Liver (tissue), 9 donors: Measurements from ENCODE around the gene GATA2. TPM values are rescaled to one million over a fixed set of nuclear protein-coding genes. Genes with fewer than 3 reads are reported as not detected.

ENCODE experiments used
- DNase-seq: peaks from one replicate; pipeline ENCODE4 v3.0.0-alpha.2; 2017; ENCODE audit warnings: low spot score
- H3K27ac ChIP-seq, 2 donors: one replicate each; pipeline ENCODE4 v1.7.0; 2013; ENCODE audit warnings: inconsistent platforms in 2 of 2, low read length in 2 of 2, control low read depth in 1 of 2, low read depth in 1 of 2, mild to moderate bottlenecking in 1 of 2
- H3K27me3 ChIP-seq, 4 donors: one replicate each; pipeline versions ENCODE4 v1.6.1 to v1.7.0; 2013; ENCODE audit warnings: low read length in 3 of 4, inconsistent platforms in 1 of 4, mild to moderate bottlenecking in 1 of 4, moderate library complexity in 1 of 4; ENCODE audit not compliant: control insufficient read depth in 4 of 4, insufficient read depth in 4 of 4
- H3K36me3 ChIP-seq, 4 donors: one replicate each; pipeline versions ENCODE4 v1.6.1 to v1.7.0; 2013; ENCODE audit warnings: low read length in 3 of 4, mild to moderate bottlenecking in 3 of 4, low read depth in 1 of 4, moderate library complexity in 1 of 4; ENCODE audit not compliant: control insufficient read depth in 4 of 4, insufficient read depth in 3 of 4
- H3K4me1 ChIP-seq, 4 donors: one replicate each; pipeline versions ENCODE4 v1.6.1 to v1.7.0; 2013; ENCODE audit warnings: low read length in 3 of 4, mild to moderate bottlenecking in 3 of 4, moderate library complexity in 1 of 4; ENCODE audit not compliant: control insufficient read depth in 4 of 4, insufficient read depth in 4 of 4
- H3K4me3 ChIP-seq, 3 donors: one replicate each; pipeline versions ENCODE4 v1.6.1 to v1.7.0; 2013; ENCODE audit warnings: low read length in 3 of 3, control low read depth in 1 of 3, low read depth in 1 of 3, mild to moderate bottlenecking in 1 of 3
- H3K9ac ChIP-seq, 2 donors: one replicate each; pipeline ENCODE4 v1.7.0; 2013; ENCODE audit warnings: low read length in 2 of 2, mild to moderate bottlenecking in 2 of 2, moderate library complexity in 2 of 2, control low read depth in 1 of 2, low read depth in 1 of 2
- H3K9me3 ChIP-seq, 4 donors: one replicate each; pipeline versions ENCODE4 v1.6.1 to v1.7.0; 2013; ENCODE audit warnings: low read length in 3 of 4; ENCODE audit not compliant: control insufficient read depth in 4 of 4
- EGR1 ChIP-seq, 2 donors: IDR thresholded peaks; 2 replicates each; pipeline ENCODE4 v1.6.1; 2016 to 2018; ENCODE audit warnings: antibody characterized with exemption in 2 of 2, low read depth in 2 of 2
- FOXA1 ChIP-seq: IDR thresholded peaks from 2 replicates; pipeline ENCODE4 v1.6.1; 2016; ENCODE audit warnings: antibody characterized with exemption
- FOXA2 ChIP-seq: IDR thresholded peaks from 2 replicates; pipeline ENCODE4 v1.6.1; 2016; ENCODE audit warnings: antibody characterized with exemption
- GABPA ChIP-seq, 2 donors: IDR thresholded peaks in 1 of 2; conservative IDR thresholded peaks in 1 of 2; 2 replicates each; pipeline ENCODE4 v1.6.1; 2016; ENCODE audit warnings: antibody characterized with exemption in 2 of 2, mild to moderate bottlenecking in 1 of 2, moderate library complexity in 1 of 2
- HNF4A ChIP-seq, 2 donors: conservative IDR thresholded peaks; 2 replicates each; pipeline ENCODE4 v1.6.1; 2016; ENCODE audit warnings: antibody characterized with exemption in 2 of 2, mild to moderate bottlenecking in 2 of 2
- JUND ChIP-seq, 2 donors: IDR thresholded peaks; 2 replicates each; pipeline ENCODE4 v1.6.1; 2016; ENCODE audit warnings: antibody characterized with exemption in 2 of 2
- NR2F2 ChIP-seq: IDR thresholded peaks from 2 replicates; pipeline ENCODE4 v1.6.1; 2016; ENCODE audit warnings: antibody characterized with exemption
- REST ChIP-seq: IDR thresholded peaks from 2 replicates; pipeline ENCODE4 v1.6.1; 2016; ENCODE audit warnings: antibody characterized with exemption, mild to moderate bottlenecking
- RXRA ChIP-seq, 2 donors: IDR thresholded peaks; 2 replicates each; pipeline ENCODE4 v1.6.1; 2017 to 2018; ENCODE audit warnings: antibody characterized with exemption in 2 of 2, mild to moderate bottlenecking in 1 of 2
- SP1 ChIP-seq: IDR thresholded peaks from 2 replicates; pipeline ENCODE4 v1.6.1; 2018; ENCODE audit warnings: antibody characterized with exemption, mild to moderate bottlenecking
- TAF1 ChIP-seq: conservative IDR thresholded peaks from 2 replicates; pipeline ENCODE4 v1.6.1; 2016; ENCODE audit warnings: antibody characterized with exemption, mild to moderate bottlenecking
- ZBTB33 ChIP-seq: IDR thresholded peaks from 2 replicates; pipeline ENCODE4 v1.6.1; 2016; ENCODE audit warnings: antibody characterized with exemption
- WGBS: extraction: QIAGEN DNeasy Blood & Tissue Kit; methylation state at CpG from one replicate; pipeline ENCODE4 v1.1.7; 2013; 5-methylcytosine and 5-hydroxymethylcytosine counted together
- polyA plus RNA-seq, 2 donors: library from polyadenylated mRNA; stranded (reverse) in 1 of 2; unstranded in 1 of 2; fragments of 200-250 nt in 1 of 2; fragments of >200 nt in 1 of 2; fragmentation: Nextera tagmentation in 1 of 2; extraction: Ambion mirVana in 1 of 2; gene quantifications; one replicate each; pipeline versions ENCODE4 v1.2.1 to v1.2.3, GENCODE V29; 2013 to 2015
- total RNA-seq, 2 donors: library from RNA; depleted of rRNA; stranded (reverse); fragments of >200 nt; gene quantifications; one replicate each; pipeline ENCODE4 v1.2.3, GENCODE V29; 2014
- TF ChIP-seq, protein P1 (sequence below): fragments of 150-350 bp; IDR thresholded peaks from 2 replicates; pipeline ENCODE4 v1.5.1; 2017; ENCODE audit warnings: improper control_type of control experiment, low read depth, low read length; ENCODE audit not compliant: missing input control
- TF ChIP-seq, protein P2 (sequence below): IDR thresholded peaks from 2 replicates; pipeline ENCODE4 v1.6.1; 2016; ENCODE audit warnings: antibody characterized with exemption
- donor health status: healthy.
- donor health status: healthy.
- donor health status: healthy.
- donor health status: healthy.
- donor health status: healthy.

GATA2 gene
- total and polyA plus RNA-seq, 4 donors: 0.25 to 2.8 (median 0.54) TPM

DNA sequence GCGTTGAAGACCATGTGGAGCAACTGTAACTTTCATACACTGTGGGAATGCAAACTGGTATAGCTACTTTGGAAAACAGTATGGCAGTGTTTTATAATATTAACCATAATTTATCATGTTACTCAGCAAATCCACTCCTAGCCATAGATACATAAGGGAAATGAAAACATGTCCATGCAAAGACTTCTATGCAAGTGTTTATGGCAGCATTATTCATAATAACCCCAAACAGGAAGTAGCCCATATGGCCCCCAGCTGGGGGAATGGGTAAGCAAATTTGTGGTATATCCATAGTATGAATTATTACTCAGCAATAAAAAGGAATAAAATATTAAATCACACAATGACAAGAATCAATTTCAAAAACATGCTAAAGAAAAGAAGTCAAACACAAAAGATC is 23.0 kb upstream of the GATA2 start (continued):
- no peak for TF ChIP-seq REST
- no peak for TF ChIP-seq EGR1 (IDR thresholded peaks at IDR 0.05; ENCODE audit: low read depth in 2 of 2)
- TF ChIP-seq JUND (IDR thresholded peaks at IDR 0.05): no peak
- no peak for TF ChIP-seq FOXA2
- TF ChIP-seq FOXA1: no peak

DNA sequence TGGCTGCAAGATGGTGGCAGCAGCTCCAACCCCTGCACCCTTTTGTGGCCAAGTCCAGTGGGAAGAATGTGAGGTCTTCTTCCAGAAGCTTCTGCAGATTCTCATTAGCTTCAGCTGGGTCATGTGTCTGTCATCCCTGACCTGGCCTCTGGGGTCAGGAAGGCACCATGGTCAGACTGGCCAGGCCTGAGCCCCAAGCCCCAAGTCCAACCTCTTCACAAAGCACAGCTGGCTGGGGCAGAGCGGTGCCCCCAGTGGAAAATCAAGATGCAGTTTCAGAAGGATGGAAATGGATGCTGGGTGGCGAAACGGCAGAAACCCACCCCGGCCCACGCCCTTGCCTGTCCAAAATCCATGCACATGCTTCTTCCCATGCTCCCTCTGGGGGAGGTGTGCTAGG is 15.9 kb upstream of the GATA2 start:
- Histone ChIP-seq H3K27ac (no peak overlapping the region), H3K4me3 (no peak overlapping the region), H3K9me3 (no peaks in the 10 kb centered on the region), H3K27me3 (no peaks in the 10 kb centered on the region), H3K4me1 (no peaks in the 10 kb centered on the region), H3K9ac (no peak overlapping the region), H3K36me3 (no peaks in the 10 kb centered on the region)
- no peak for DNase-seq
- TF ChIP-seq, protein P1, sequence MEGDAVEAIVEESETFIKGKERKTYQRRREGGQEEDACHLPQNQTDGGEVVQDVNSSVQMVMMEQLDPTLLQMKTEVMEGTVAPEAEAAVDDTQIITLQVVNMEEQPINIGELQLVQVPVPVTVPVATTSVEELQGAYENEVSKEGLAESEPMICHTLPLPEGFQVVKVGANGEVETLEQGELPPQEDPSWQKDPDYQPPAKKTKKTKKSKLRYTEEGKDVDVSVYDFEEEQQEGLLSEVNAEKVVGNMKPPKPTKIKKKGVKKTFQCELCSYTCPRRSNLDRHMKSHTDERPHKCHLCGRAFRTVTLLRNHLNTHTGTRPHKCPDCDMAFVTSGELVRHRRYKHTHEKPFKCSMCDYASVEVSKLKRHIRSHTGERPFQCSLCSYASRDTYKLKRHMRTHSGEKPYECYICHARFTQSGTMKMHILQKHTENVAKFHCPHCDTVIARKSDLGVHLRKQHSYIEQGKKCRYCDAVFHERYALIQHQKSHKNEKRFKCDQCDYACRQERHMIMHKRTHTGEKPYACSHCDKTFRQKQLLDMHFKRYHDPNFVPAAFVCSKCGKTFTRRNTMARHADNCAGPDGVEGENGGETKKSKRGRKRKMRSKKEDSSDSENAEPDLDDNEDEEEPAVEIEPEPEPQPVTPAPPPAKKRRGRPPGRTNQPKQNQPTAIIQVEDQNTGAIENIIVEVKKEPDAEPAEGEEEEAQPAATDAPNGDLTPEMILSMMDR: no peak
- TF ChIP-seq, protein P2, sequence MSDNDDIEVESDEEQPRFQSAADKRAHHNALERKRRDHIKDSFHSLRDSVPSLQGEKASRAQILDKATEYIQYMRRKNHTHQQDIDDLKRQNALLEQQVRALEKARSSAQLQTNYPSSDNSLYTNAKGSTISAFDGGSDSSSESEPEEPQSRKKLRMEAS: no peak
- TF ChIP-seq HNF4A (conservative IDR thresholded peaks at IDR 0.05): no peak
- TF ChIP-seq FOXA1: no peak
- no peak for TF ChIP-seq ZBTB33
- 89% methylated on average over 5 of the region's 5 CpGs for WGBS

DNA sequence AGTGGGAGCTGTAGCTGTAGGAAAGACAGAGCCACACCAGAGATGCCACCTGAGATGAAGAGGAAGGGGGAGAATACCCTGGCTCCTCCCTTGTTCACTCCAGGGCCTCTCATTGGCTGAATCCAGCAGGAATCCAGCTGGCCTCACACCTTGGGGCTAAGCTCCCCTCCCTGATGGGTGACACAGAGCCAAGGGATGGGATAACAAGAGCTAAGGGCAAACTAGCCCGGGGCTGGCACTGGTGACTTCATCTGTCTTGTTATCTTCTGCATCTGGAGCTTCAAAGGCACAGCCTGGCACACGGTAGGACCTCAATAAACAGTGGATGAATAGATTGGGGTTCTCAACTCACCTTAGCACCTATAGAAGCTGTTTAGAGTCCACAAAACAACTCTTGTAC is 13.8 kb upstream of the GATA2 start:
- WGBS: 77% methylated on average over 2 of the region's 2 CpGs
- DNase-seq: no peak
- H3K27ac ChIP-seq: no peak overlapping the region
- no peaks in the 10 kb centered on the region for H3K9me3 ChIP-seq
- no peaks in the 10 kb centered on the region for H3K27me3 ChIP-seq
- no peaks in the 10 kb centered on the region for H3K36me3 ChIP-seq
- no peaks in the 10 kb centered on the region for H3K4me1 ChIP-seq
- no peak overlapping the region for H3K9ac ChIP-seq
- H3K4me3 ChIP-seq: no peak overlapping the region
- no peak for TF ChIP-seq ZBTB33
- TF ChIP-seq SP1: no peak
- TF ChIP-seq GABPA (IDR thresholded peaks at IDR 0.05 in 1 of 2, conservative IDR thresholded peaks at IDR 0.05 in 1 of 2): no peak
- TF ChIP-seq HNF4A (conservative IDR thresholded peaks at IDR 0.05): no peak
- TF ChIP-seq RXRA (IDR thresholded peaks at IDR 0.05): no peak
- no peak for TF ChIP-seq REST
- TF ChIP-seq FOXA2: no peak
- no peak for TF ChIP-seq JUND (IDR thresholded peaks at IDR 0.05)
- no peak for TF ChIP-seq TAF1
- TF ChIP-seq, protein P1: no peak
- TF ChIP-seq NR2F2: no peak
